ENCODE measurements around the gene ERC1.

The ERC1 gene

GRCh38 chr12:1306817-1307216, 315.8 kb downstream of the ERC1 start:
- Histone ChIP-seq H3K27me3 (ENCODE audit: insufficient read depth, low read depth) (no peaks in the 10 kb centered on the region), H3K27ac (no peak overlapping the region), H3K36me3 (ENCODE audit: insufficient read depth) (no peaks in the 10 kb centered on the region), H3K9ac (no peak overlapping the region), H3K79me2 (ENCODE audit: insufficient read depth, low read depth) (no peaks in the 10 kb centered on the region), H3K4me1 (ENCODE audit: low read depth, poor library complexity, severe bottlenecking) (no peaks in the 10 kb centered on the region), H4K20me1 (ENCODE audit: insufficient read depth) (no peaks in the 10 kb centered on the region), H2AFZ (ENCODE audit: low read depth) (no peak overlapping the region), H3K4me2 (no peak overlapping the region), H3K4me3 (IDR thresholded peaks at IDR 0.05; ENCODE audit: insufficient read depth, low read depth, low read length) (no peak overlapping the region)
- TF ChIP-seq CTCF (conservative IDR thresholded peaks at IDR 0.05; ENCODE audit: low read depth, low read length), result no peak

DNA sequence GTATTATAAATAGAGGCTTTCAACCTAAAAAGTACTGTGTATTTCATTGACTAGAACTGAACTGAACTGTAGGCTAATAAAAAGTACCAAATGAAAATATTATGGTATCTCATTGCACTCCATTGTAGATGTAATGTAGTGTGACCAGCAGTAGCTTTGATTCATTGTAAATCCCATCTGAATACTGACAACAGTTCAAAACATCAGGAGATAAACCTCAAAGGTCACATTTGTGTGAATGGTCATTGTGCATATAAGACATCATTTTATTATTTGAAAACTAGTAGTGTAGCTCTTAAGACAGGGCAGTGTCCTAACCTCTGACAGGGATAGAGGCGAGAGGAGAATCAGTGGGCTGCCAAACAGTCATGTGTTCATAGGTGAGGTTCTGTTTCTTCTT, 316.8 kb downstream of the ERC1 start:
- Histone ChIP-seq H3K36me3 (ENCODE audit: insufficient read depth) (no peaks in the 10 kb centered on the region), H3K79me2 (ENCODE audit: insufficient read depth, low read depth) (no peaks in the 10 kb centered on the region), H3K4me3 (IDR thresholded peaks at IDR 0.05; ENCODE audit: insufficient read depth, low read depth, low read length) (no peak overlapping the region), H3K9ac (no peak overlapping the region), H3K4me1 (ENCODE audit: low read depth, poor library complexity, severe bottlenecking) (no peaks in the 10 kb centered on the region), H3K27ac (no peak overlapping the region), H3K4me2 (no peak overlapping the region), H2AFZ (ENCODE audit: low read depth) (no peak overlapping the region), H4K20me1 (ENCODE audit: insufficient read depth) (no peaks in the 10 kb centered on the region), H3K27me3 (ENCODE audit: insufficient read depth, low read depth) (no peaks in the 10 kb centered on the region)
- no peak for TF ChIP-seq CTCF (conservative IDR thresholded peaks at IDR 0.05; ENCODE audit: low read depth, low read length)

GRCh38 chr12:1309613-1310012, 318.6 kb downstream of the ERC1 start:
- Histone ChIP-seq H3K4me1 (ENCODE audit: low read depth, poor library complexity, severe bottlenecking) (no peaks in the 10 kb centered on the region), H2AFZ (ENCODE audit: low read depth) (no peak overlapping the region)

GRCh38 chr12:1310653-1311052, 319.6 kb downstream of the ERC1 start:
- no peak overlapping the region for H3K4me2 ChIP-seq
- H3K79me2 ChIP-seq (ENCODE audit: insufficient read depth, low read depth), result no peaks in the 10 kb centered on the region
- no peak overlapping the region for H3K4me3 ChIP-seq (IDR thresholded peaks at IDR 0.05; ENCODE audit: insufficient read depth, low read depth, low read length)
- H3K27me3 ChIP-seq (ENCODE audit: insufficient read depth, low read depth), result no peaks in the 10 kb centered on the region
- H3K9ac ChIP-seq, result no peak overlapping the region
- no peaks in the 10 kb centered on the region for H3K4me1 ChIP-seq (ENCODE audit: low read depth, poor library complexity, severe bottlenecking)
- no peak overlapping the region for H3K27ac ChIP-seq
- H3K36me3 ChIP-seq (ENCODE audit: insufficient read depth), result no peaks in the 10 kb centered on the region
- H4K20me1 ChIP-seq (ENCODE audit: insufficient read depth), result no peaks in the 10 kb centered on the region
- no peak overlapping the region for H2AFZ ChIP-seq (ENCODE audit: low read depth)
- no peak for TF ChIP-seq CTCF (conservative IDR thresholded peaks at IDR 0.05; ENCODE audit: low read depth, low read length)

More at GRCh38 chr12:1309613-1310012, 318.6 kb downstream of the ERC1 start:
- no peak overlapping the region for H3K4me3 ChIP-seq (IDR thresholded peaks at IDR 0.05; ENCODE audit: insufficient read depth, low read depth, low read length)
- H3K4me2 ChIP-seq, result no peak overlapping the region
- no peaks in the 10 kb centered on the region for H3K27me3 ChIP-seq (ENCODE audit: insufficient read depth, low read depth)
- H3K36me3 ChIP-seq (ENCODE audit: insufficient read depth), result no peaks in the 10 kb centered on the region
- H4K20me1 ChIP-seq (ENCODE audit: insufficient read depth), result no peaks in the 10 kb centered on the region
- no peak overlapping the region for H3K27ac ChIP-seq
- no peak overlapping the region for H3K9ac ChIP-seq
- TF ChIP-seq CTCF (conservative IDR thresholded peaks at IDR 0.05; ENCODE audit: low read depth, low read length), result no peak
- H3K79me2 ChIP-seq (ENCODE audit: insufficient read depth, low read depth), result no peaks in the 10 kb centered on the region
